Measurements from ENCODE around the gene DPP9. TPM values are rescaled to one million over a fixed set of nuclear protein-coding genes. Genes with fewer than 3 reads are reported as not detected.

Gene DPP9
- total RNA-seq, 1 donor from 2014 or later: 48.0 TPM

DNA sequence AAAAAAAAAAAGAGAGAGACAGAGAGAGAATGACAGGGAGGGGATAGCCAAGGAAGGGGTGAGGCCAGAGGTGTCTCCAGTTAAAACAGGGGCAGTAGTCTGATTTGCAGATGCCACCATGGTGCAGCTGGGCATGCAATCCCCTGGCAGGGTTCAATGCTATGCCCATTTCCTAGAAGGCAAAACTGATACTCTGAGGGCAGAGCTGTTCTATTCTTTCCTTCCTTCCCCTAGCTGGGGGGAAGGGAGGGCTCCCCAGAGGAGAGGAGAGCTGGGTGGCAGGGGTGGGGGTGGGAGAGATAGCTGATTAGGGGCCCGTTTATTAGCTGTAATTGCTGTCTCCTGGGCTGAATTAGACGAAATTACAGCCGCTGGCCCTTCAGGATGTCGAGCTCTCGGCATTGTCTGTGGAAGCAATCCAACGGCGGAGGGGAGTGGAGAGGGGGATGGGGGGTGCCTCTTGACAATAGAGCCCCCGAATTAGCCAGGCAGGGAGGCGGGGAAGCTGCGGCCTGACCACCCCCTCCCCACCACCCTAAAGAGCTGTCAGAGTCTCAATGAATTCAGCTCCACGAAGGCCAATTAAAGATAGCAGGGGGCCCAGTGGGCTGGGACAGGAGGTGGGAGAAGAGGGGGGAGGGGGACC lies 14.4 kb upstream of the DPP9 start:
- Mint-ChIP-seq H3K9me3 (no peaks in the 10 kb centered on the region), H3K4me3 (no peak overlapping the region), H3K4me1 (peaks cover 6% of the 10 kb centered on the region), H3K36me3 (ENCODE audit: low read depth) (no peaks in the 10 kb centered on the region), H3K27ac (ENCODE audit: unreplicated experiment) (no peak overlapping the region), H3K27me3 (ENCODE audit: low read depth) (peaks cover 24% of the 10 kb centered on the region)
- TF ChIP-seq, protein P1, sequence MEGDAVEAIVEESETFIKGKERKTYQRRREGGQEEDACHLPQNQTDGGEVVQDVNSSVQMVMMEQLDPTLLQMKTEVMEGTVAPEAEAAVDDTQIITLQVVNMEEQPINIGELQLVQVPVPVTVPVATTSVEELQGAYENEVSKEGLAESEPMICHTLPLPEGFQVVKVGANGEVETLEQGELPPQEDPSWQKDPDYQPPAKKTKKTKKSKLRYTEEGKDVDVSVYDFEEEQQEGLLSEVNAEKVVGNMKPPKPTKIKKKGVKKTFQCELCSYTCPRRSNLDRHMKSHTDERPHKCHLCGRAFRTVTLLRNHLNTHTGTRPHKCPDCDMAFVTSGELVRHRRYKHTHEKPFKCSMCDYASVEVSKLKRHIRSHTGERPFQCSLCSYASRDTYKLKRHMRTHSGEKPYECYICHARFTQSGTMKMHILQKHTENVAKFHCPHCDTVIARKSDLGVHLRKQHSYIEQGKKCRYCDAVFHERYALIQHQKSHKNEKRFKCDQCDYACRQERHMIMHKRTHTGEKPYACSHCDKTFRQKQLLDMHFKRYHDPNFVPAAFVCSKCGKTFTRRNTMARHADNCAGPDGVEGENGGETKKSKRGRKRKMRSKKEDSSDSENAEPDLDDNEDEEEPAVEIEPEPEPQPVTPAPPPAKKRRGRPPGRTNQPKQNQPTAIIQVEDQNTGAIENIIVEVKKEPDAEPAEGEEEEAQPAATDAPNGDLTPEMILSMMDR (conservative IDR thresholded peaks at IDR 0.05): no peak
- no peak for DNase-seq (ENCODE audit: low read depth, low spot score)

- H3K36me3 Mint-ChIP-seq (ENCODE audit: low read depth): no peaks in the 10 kb centered on the region
- H3K27ac Mint-ChIP-seq (ENCODE audit: unreplicated experiment): no peak overlapping the region
- H3K9me3 Mint-ChIP-seq: no peaks in the 10 kb centered on the region
- H3K4me3 Mint-ChIP-seq: no peak overlapping the region
- H3K4me1 Mint-ChIP-seq: peaks cover 5% of the 10 kb centered on the region
- TF ChIP-seq, protein P1 (conservative IDR thresholded peaks at IDR 0.05): no peak
- DNase-seq (ENCODE audit: low read depth, low spot score): no peak
- H3K27me3 Mint-ChIP-seq (ENCODE audit: low read depth): peaks cover 33% of the 10 kb centered on the region
These were observed 10.2 kb upstream of the DPP9 start for GRCh38 chr19:4733755-4734345.

DNA sequence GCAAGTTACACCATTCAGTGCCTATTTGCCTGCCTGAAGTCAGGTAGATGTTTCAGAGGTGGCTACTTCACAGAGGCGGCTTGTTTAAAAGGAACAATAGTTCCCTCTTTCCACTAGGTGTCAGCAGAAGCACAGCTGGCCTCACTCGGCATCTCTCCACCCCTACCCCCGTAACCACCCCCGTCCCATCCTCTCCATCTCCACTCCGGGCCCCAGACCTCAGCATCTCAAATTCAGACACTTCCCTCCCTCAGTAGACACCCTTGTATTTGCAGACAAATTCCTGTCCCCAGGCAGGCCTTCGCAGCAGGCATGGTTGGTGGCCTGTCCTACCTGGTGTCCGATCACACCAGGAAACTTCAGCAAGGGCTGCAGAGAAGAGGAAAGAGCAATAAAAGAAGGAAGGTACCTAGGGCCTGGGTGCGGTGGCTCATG lies 9.1 kb upstream of the DPP9 start:
- no peak overlapping the region for H3K27ac Mint-ChIP-seq (ENCODE audit: unreplicated experiment)
- TF ChIP-seq, protein P1 (conservative IDR thresholded peaks at IDR 0.05): peak; percentile 80
- H3K36me3 Mint-ChIP-seq (ENCODE audit: low read depth): no peaks in the 10 kb centered on the region
- H3K4me3 Mint-ChIP-seq: peak overlapping the region; percentile 56
- DNase-seq (ENCODE audit: low read depth, low spot score): peak; percentile 33
- no peaks in the 10 kb centered on the region for H3K9me3 Mint-ChIP-seq
- H3K4me1 Mint-ChIP-seq: peaks cover 5% of the 10 kb centered on the region
- H3K27me3 Mint-ChIP-seq (ENCODE audit: low read depth): peaks cover 38% of the 10 kb centered on the region

DNA sequence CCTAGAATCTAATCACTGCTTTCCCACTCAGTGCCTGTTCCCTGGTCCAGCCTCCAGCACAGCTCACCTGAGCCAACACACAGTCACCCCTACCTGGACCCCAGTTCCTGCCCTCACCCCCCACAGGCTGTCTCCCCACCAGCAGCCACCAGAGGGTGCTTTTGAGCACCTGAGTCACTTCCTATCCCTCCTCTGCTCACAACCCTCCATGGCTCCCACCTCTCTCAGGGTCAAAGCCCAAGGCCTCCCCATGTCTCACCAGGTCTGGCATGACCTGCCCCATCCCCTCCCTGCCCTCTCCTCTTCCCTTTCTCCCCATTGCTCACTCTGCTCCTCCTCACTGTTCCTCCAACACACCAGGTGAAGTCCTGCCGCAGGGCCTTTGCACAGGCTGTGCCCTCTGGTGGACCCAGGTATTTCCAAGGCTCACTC lies 7.1 kb upstream of the DPP9 start:
- H3K27ac Mint-ChIP-seq (ENCODE audit: unreplicated experiment): no peak overlapping the region
- TF ChIP-seq, protein P1 (conservative IDR thresholded peaks at IDR 0.05): peak; percentile 56

DNA sequence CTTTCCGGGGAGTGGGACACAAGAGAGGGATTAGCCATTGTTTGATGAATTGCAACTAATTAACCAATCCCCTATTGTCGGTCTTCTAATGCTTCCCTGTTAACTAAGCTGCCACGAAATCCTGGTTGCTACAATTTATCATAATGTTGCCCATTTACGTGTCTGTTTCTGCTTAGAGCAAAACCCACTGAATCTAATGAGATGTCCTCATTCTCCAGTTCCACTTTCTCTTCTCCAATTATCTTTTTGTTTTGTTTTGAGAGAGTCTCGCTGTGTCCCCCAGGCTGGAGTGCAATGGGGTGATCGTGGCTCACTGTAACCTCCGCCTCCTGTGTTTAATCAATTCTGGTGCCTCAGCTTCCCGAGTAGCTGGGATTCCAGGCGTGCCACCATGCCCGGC lies 5.2 kb upstream of the DPP9 start:
- peaks cover 4% of the 10 kb centered on the region for H3K9me3 Mint-ChIP-seq
- H3K36me3 Mint-ChIP-seq (ENCODE audit: low read depth): peaks cover 6% of the 10 kb centered on the region
- DNase-seq (ENCODE audit: low read depth, low spot score): no peak
- peak overlapping the region; percentile 34 for H3K4me3 Mint-ChIP-seq
- peaks cover 40% of the 10 kb centered on the region for H3K27me3 Mint-ChIP-seq (ENCODE audit: low read depth)
- peaks cover 14% of the 10 kb centered on the region for H3K4me1 Mint-ChIP-seq
- TF ChIP-seq, protein P1 (conservative IDR thresholded peaks at IDR 0.05): no peak
- no peak overlapping the region for H3K27ac Mint-ChIP-seq (ENCODE audit: unreplicated experiment)

More for the DNA sequence above, 7.1 kb upstream of the DPP9 start:
- DNase-seq (ENCODE audit: low read depth, low spot score): peak; percentile 36
- no peaks in the 10 kb centered on the region for H3K36me3 Mint-ChIP-seq (ENCODE audit: low read depth)
- H3K4me3 Mint-ChIP-seq: no peak overlapping the region
- H3K9me3 Mint-ChIP-seq: no peaks in the 10 kb centered on the region
- peaks cover 5% of the 10 kb centered on the region for H3K4me1 Mint-ChIP-seq
- H3K27me3 Mint-ChIP-seq (ENCODE audit: low read depth): peaks cover 36% of the 10 kb centered on the region
